ENCODE measurements around the gene PPP2R2D.

DNA sequence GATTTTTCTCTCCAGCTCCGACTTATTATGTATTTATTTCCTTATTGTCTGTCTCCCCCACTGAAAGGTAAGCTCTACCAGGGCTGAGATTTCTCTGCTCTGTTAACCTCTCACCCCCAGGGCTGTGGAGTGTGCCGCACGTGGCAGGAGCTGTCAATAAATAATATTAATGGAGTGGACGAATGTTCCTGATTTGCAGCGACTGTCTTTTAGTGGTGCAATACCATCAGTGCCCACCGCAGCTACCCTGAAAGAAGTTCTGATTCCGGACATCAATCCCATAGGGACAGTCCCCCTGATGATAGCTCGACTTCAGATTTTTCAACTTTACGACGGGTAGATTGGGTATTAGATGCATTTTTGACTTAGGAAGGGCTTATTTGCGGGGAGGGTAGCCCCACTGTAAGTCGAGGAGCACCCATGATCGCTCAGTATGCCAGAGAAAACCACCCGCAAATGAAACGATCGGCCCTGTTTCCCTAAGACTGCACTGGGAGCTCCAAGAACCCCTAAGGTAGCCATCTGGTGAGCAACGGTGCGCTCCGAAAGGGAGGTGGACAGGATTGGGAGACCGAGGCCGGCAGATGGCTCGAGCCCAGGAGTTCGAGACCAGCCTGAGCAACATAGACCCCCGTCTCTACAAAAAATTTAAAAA lies 986 bp upstream of the PPP2R2D start:
- TF ChIP-seq POLR2A (IDR thresholded peaks at IDR 0.05; ENCODE audit: low read length) = no peak
- no peak for TF ChIP-seq GATA1 (IDR thresholded peaks at IDR 0.05; ENCODE audit: low read depth, low read length)
